Measurements from ENCODE around the gene FBLL1.

FBLL1 gene

GRCh38 chr5:168525856-168526255 is 3.2 kb upstream of the FBLL1 start:
- TF ChIP-seq EZH2 (IDR thresholded peaks at IDR 0.05; ENCODE audit: borderline replicate concordance, low read length) (no peak), CTCF (IDR thresholded peaks at IDR 0.05; ENCODE audit: low read length) (no peak)
- no peaks in the 10 kb centered on the region for H3F3A ChIP-seq (ENCODE audit: insufficient read depth, low read length)
- H3K4me1 ChIP-seq (ENCODE audit: insufficient read depth, low read length, severe bottlenecking) = no peaks in the 10 kb centered on the region
- no peak overlapping the region for H2AFZ ChIP-seq (ENCODE audit: low read length)
- no peaks in the 10 kb centered on the region for H3K27me3 ChIP-seq (ENCODE audit: insufficient read depth, low read length)
- no peak overlapping the region for H3K9ac ChIP-seq (ENCODE audit: low read length)
- no peaks in the 10 kb centered on the region for H3K9me2 ChIP-seq (ENCODE audit: low read depth, low read length)
- H3K9me3 ChIP-seq (ENCODE audit: low read length) = no peaks in the 10 kb centered on the region
- H3K27ac ChIP-seq (ENCODE audit: low read depth, low read length, poor library complexity, severe bottlenecking) = no peak overlapping the region
- H3K4me2 ChIP-seq (ENCODE audit: low read length) = no peak overlapping the region
- H4K20me1 ChIP-seq (ENCODE audit: insufficient read depth, low read length) = no peaks in the 10 kb centered on the region
- H3K4me3 ChIP-seq (ENCODE audit: low read depth, low read length, poor library complexity, severe bottlenecking) = no peak overlapping the region
- no peaks in the 10 kb centered on the region for H3K79me2 ChIP-seq (ENCODE audit: insufficient read depth, low read length)
- H3K36me3 ChIP-seq (ENCODE audit: insufficient read depth, low read length) = no peaks in the 10 kb centered on the region

GRCh38 chr5:168527756-168528295 is 1.3 kb upstream of the FBLL1 start:
- no peak for TF ChIP-seq CTCF (IDR thresholded peaks at IDR 0.05; ENCODE audit: low read length)
- TF ChIP-seq EZH2 (IDR thresholded peaks at IDR 0.05; ENCODE audit: borderline replicate concordance, low read length) = no peak

DNA sequence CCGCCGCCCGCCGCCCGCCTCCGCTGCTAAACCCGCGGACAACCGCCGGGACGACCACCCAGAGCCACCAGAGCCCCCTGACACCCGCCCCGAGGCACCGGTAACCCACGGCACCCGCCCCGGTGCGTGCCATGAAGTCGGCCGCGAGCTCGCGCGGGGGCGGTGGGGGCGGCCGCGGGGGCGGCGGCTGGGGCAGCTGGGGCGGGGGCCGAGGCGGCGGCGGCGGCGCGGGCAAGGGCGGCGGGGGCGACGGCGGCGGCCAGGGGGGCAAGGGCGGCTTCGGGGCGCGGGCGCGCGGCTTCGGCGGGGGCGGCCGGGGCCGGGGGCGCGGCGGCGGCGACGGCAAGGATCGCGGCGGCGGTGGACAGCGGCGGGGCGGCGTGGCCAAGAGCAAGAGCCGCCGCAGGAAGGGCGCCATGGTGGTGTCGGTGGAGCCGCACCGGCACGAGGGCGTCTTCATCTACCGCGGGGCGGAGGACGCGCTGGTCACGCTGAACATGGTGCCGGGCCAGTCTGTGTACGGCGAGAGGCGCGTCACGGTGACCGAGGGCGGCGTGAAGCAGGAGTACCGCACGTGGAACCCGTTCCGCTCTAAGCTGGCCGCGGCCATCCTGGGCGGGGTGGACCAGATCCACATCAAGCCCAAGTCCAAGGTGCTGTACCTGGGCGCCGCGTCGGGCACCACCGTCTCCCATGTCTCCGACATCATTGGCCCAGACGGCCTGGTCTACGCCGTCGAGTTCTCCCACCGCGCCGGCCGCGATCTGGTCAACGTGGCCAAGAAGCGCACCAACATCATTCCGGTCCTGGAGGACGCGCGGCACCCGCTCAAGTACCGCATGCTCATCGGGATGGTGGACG is 499 bp downstream of the FBLL1 start:
- no peak overlapping the region for H3K4me2 ChIP-seq (ENCODE audit: low read length)
- no peak overlapping the region for H2AFZ ChIP-seq (ENCODE audit: low read length)
- TF ChIP-seq CTCF (IDR thresholded peaks at IDR 0.05; ENCODE audit: low read length) (no peak), EZH2 (IDR thresholded peaks at IDR 0.05; ENCODE audit: borderline replicate concordance, low read length) (no peak)

More at GRCh38 chr5:168527756-168528295, 1.3 kb upstream of the FBLL1 start:
- H3K27me3 ChIP-seq (ENCODE audit: insufficient read depth, low read length) = no peaks in the 10 kb centered on the region
- no peak overlapping the region for H3K27ac ChIP-seq (ENCODE audit: low read depth, low read length, poor library complexity, severe bottlenecking)
- no peaks in the 10 kb centered on the region for H3K79me2 ChIP-seq (ENCODE audit: insufficient read depth, low read length)
- no peaks in the 10 kb centered on the region for H4K20me1 ChIP-seq (ENCODE audit: insufficient read depth, low read length)
- H3K9me2 ChIP-seq (ENCODE audit: low read depth, low read length) = no peaks in the 10 kb centered on the region
- H3K9me3 ChIP-seq (ENCODE audit: low read length) = no peaks in the 10 kb centered on the region
- no peaks in the 10 kb centered on the region for H3K36me3 ChIP-seq (ENCODE audit: insufficient read depth, low read length)
- no peak overlapping the region for H2AFZ ChIP-seq (ENCODE audit: low read length)
- H3K9ac ChIP-seq (ENCODE audit: low read length) = no peak overlapping the region
- H3F3A ChIP-seq (ENCODE audit: insufficient read depth, low read length) = no peaks in the 10 kb centered on the region
- H3K4me2 ChIP-seq (ENCODE audit: low read length) = no peak overlapping the region
- H3K4me1 ChIP-seq (ENCODE audit: insufficient read depth, low read length, severe bottlenecking) = no peaks in the 10 kb centered on the region
- H3K4me3 ChIP-seq (ENCODE audit: low read depth, low read length, poor library complexity, severe bottlenecking) = no peak overlapping the region

More for the DNA sequence above, 499 bp downstream of the FBLL1 start:
- Histone ChIP-seq H3K27me3 (ENCODE audit: insufficient read depth, low read length) (no peaks in the 10 kb centered on the region), H3K4me3 (ENCODE audit: low read depth, low read length, poor library complexity, severe bottlenecking) (no peak overlapping the region), H3K27ac (ENCODE audit: low read depth, low read length, poor library complexity, severe bottlenecking) (no peak overlapping the region), H3K9me2 (ENCODE audit: low read depth, low read length) (no peaks in the 10 kb centered on the region), H3K4me1 (ENCODE audit: insufficient read depth, low read length, severe bottlenecking) (no peaks in the 10 kb centered on the region), H3K9me3 (ENCODE audit: low read length) (no peaks in the 10 kb centered on the region), H3K36me3 (ENCODE audit: insufficient read depth, low read length) (no peaks in the 10 kb centered on the region), H3K79me2 (ENCODE audit: insufficient read depth, low read length) (no peaks in the 10 kb centered on the region), H4K20me1 (ENCODE audit: insufficient read depth, low read length) (no peaks in the 10 kb centered on the region), H3F3A (ENCODE audit: insufficient read depth, low read length) (no peaks in the 10 kb centered on the region), H3K9ac (ENCODE audit: low read length) (no peak overlapping the region)
